Measurements from ENCODE around the gene ACP4. TPM values are rescaled to one million over a fixed set of nuclear protein-coding genes. Genes with fewer than 3 reads are reported as not detected.

ACP4 gene
- polyA plus RNA-seq, 12 donors: 0.28 to 0.29 TPM; not detected in 10

DNA sequence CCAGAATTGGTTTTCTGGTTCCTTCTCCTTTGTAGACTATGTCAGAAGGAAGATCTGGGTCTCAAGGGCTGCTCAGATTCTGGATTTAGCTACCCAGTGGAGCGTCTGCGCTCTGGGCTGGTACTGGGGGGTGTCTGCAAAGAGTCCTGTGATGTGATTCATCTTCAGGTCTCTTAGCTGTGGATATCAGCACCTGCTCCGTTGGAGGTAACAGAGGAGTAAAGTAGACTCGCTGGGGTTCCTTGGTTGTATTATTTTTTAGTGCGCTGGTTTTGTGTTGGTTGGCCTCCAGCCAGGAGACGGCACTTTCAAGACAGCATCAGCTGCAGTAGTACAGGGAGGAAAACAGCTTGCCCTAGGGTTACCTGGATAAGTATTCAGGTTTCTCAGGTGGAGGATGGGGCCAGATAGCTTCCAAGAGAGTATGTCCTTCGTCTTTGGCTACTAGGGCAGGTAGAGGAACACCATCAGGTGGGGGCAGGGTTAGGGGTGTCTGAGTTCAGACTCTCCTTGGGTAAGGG, 53.5 kb downstream of the ACP4 start:
- no peak for DNase-seq

DNA sequence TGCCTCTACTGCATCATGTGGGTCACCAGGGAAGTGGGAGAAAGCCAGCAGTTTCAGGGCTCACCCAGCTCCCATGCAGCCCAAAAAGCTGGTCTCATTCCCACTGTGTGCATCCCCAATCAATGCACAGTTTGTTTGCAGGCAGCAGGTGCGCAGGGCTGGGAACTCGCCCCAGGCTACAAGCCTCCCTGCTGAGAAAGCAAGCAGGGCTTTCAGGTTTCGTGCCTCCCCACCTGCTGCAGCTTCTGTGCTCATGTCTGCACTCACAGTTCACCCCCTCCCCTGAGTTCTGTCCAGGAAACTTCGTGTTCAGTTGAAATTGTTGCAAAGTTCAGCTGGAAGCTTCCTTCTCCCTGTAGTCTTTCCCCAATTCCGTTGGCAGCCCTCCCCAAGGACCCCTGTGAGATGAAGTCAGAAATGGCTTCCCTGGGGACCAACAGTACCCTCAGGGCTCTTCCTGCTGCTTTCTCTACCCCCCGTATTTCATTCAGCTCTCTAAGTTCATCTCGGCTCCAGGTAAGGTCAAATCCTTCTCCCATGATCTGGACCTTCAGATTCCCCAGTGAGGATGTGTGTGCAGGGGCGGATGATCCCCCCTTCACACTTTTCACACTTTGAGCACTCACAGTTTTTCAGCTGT, 54.2 kb downstream of the ACP4 start:
- DNase-seq: no peak

Other genes with a start within 250 kb of the ACP4 start
- gene LRRC4B, start 222.0 kb upstream of the ACP4 start, polyA plus RNA-seq (ENCODE audit: insufficient read length in 12 of 12): 10 to 100 TPM in 4 of 12 donors, 1 to 10 TPM in 7, not detected in 1; 6.0 to 21.0 (median 8.7) TPM
- under 1 TPM in 3 of 12 donors, not detected in 9; 0.05 to 0.25 (median 0.12) TPM for gene SYT3, start 150.5 kb upstream of the ACP4 start, polyA plus RNA-seq (ENCODE audit: insufficient read length in 12 of 12)
- 1 to 10 TPM in 7 of 12 donors, under 1 TPM in 3, not detected in 2; 0.85 to 2.8 (median 1.5) TPM for gene C19orf81, start 141.0 kb upstream of the ACP4 start, polyA plus RNA-seq (ENCODE audit: insufficient read length in 12 of 12)
- gene SHANK1, start 70.6 kb upstream of the ACP4 start, polyA plus RNA-seq (ENCODE audit: insufficient read length in 12 of 12): 10 to 100 TPM in 11 of 12 donors, not detected in 1; 11.4 to 87.6 (median 22.0) TPM
- gene CLEC11A, start 67.1 kb upstream of the ACP4 start, polyA plus RNA-seq (ENCODE audit: insufficient read length in 12 of 12): 10 to 100 TPM in 11 of 12 donors, not detected in 1; 14.6 to 62.3 (median 17.6) TPM
- gene GPR32, start 20.0 kb upstream of the ACP4 start, polyA plus RNA-seq (ENCODE audit: insufficient read length in 12 of 12): under 1 TPM in 1 of 12 donors, not detected in 11; 0.13 TPM
- 10 to 100 TPM in 1 of 12 donors, 1 to 10 TPM in 3, under 1 TPM in 3, not detected in 5; 0.18 to 17.9 (median 1.0) TPM for gene KLK1, start 33.4 kb downstream of the ACP4 start, polyA plus RNA-seq (ENCODE audit: insufficient read length in 12 of 12)
- not detected for gene KLK15, start 43.2 kb downstream of the ACP4 start, polyA plus RNA-seq (ENCODE audit: insufficient read length in 12 of 12)
- gene KLK3, start 64.5 kb downstream of the ACP4 start, polyA plus RNA-seq (ENCODE audit: insufficient read length in 12 of 12): 1 to 10 TPM in 1 of 12 donors, not detected in 11; 9.4 TPM
- gene KLK2, start 83.0 kb downstream of the ACP4 start, polyA plus RNA-seq (ENCODE audit: insufficient read length in 12 of 12): under 1 TPM in 1 of 12 donors, not detected in 11; 0.20 TPM
- under 1 TPM in 1 of 12 donors, not detected in 11; 0.21 TPM for gene KLK4, start 121.0 kb downstream of the ACP4 start, polyA plus RNA-seq (ENCODE audit: insufficient read length in 12 of 12)
- gene KLK5, start 162.6 kb downstream of the ACP4 start, polyA plus RNA-seq (ENCODE audit: insufficient read length in 12 of 12): under 1 TPM in 1 of 12 donors, not detected in 11; 0.32 TPM
- under 1 TPM in 4 of 12 donors, not detected in 8; 0.22 to 0.50 (median 0.39) TPM for gene KLK6, start 179.2 kb downstream of the ACP4 start, polyA plus RNA-seq (ENCODE audit: insufficient read length in 12 of 12)
- under 1 TPM in 8 of 12 donors, not detected in 4; 0.07 to 0.66 (median 0.14) TPM for gene KLK7, start 193.5 kb downstream of the ACP4 start, polyA plus RNA-seq (ENCODE audit: insufficient read length in 12 of 12)
- 1 to 10 TPM in 3 of 12 donors, not detected in 9; 1.0 to 2.3 (median 1.8) TPM for gene KLK8, start 211.2 kb downstream of the ACP4 start, polyA plus RNA-seq (ENCODE audit: insufficient read length in 12 of 12)
- gene KLK10, start 229.3 kb downstream of the ACP4 start, polyA plus RNA-seq (ENCODE audit: insufficient read length in 12 of 12): 1 to 10 TPM in 1 of 12 donors, under 1 TPM in 7, not detected in 4; 0.05 to 2.1 (median 0.19) TPM
- 1 to 10 TPM in 3 of 12 donors, not detected in 9; 2.0 to 9.1 (median 3.5) TPM for gene KLK11, start 236.2 kb downstream of the ACP4 start, polyA plus RNA-seq (ENCODE audit: insufficient read length in 12 of 12)
- not detected for gene KLK12, start 244.6 kb downstream of the ACP4 start, polyA plus RNA-seq (ENCODE audit: insufficient read length in 12 of 12)

Measured in muscle of arm (tissue), 12 donors.